HEK293 (cell line): ENCODE results near the gene PRKG1.

Experiments
- CTCF ChIA-PET: fragments of 350-600 bp; formaldehyde crosslinking; extraction: SDS; loops from one replicate; lab custom pipeline; 2021; ENCODE audit warnings: antibody characterized with exemption; lab: Yijun Ruan, JAX
- POLR2A ChIA-PET: fragments of 300-600 bp; formaldehyde crosslinking; extraction: SDS; loops from one replicate; lab custom pipeline; 2020; ENCODE audit warnings: antibody characterized with exemption, inconsistent platforms; lab: Yijun Ruan, JAX
- H3K27ac ChIP-seq: fragments of 200-500 bp; sonication (Bioruptor generic); 2 replicates; pipeline ENCODE4 v1.5.1; 2014; ENCODE audit warnings: low read depth, low read length, control low read depth, inconsistent platforms; ENCODE audit errors: extremely low read depth
- H3K36me3 ChIP-seq, 2 experiments: fragments of 200-500 bp in 1 of 2; sonication (Bioruptor generic) in 1 of 2; 1 replicate in 1 of 2; 2 replicates in 1 of 2; pipeline ENCODE4 v1.5.1; 2014 to 2017; ENCODE audit warnings: inconsistent platforms in 2 of 2, low read length in 2 of 2; ENCODE audit not compliant: control insufficient read depth in 2 of 2, insufficient read depth in 1 of 2
- H3K4me1 ChIP-seq: fragments of 200-500 bp; sonication (Bioruptor generic); 2 replicates; pipeline ENCODE4 v1.5.1; 2014; ENCODE audit warnings: mild to moderate bottlenecking, low read length, inconsistent platforms; ENCODE audit not compliant: control insufficient read depth, insufficient read depth
- H3K4me3 ChIP-seq: 2 replicates; pipeline ENCODE4 v1.5.1; 2011; ENCODE audit warnings: low read depth, mild to moderate bottlenecking, control low read depth, low read length, moderate library complexity
- H3K9me3 ChIP-seq: fragments of 200-500 bp; sonication (Bioruptor generic); 2 replicates; pipeline ENCODE4 v1.5.1; 2014; ENCODE audit warnings: low read depth, low read length, inconsistent platforms; ENCODE audit not compliant: control insufficient read depth, insufficient read depth
- GLIS1 ChIP-seq: fragments of 450-650 bp; formaldehyde crosslinking; IDR thresholded peaks from 2 replicates; pipeline ENCODE4 v1.5.1; 2016; ENCODE audit warnings: missing biosample characterization, missing genetic modification characterization
- PRDM1 ChIP-seq: fragments of 450-650 bp; formaldehyde crosslinking; IDR thresholded peaks from 2 replicates; pipeline ENCODE4; 2016; ENCODE audit warnings: missing biosample characterization, missing genetic modification characterization
- PRDM6 ChIP-seq: fragments of 450-650 bp; formaldehyde crosslinking; IDR thresholded peaks from 2 replicates; pipeline ENCODE4 v1.5.1; 2017; ENCODE audit warnings: missing biosample characterization, missing genetic modification characterization
- SCRT1 ChIP-seq: fragments of 450-650 bp; formaldehyde crosslinking; IDR thresholded peaks from 2 replicates; pipeline ENCODE4 v1.5.1; 2016; ENCODE audit warnings: missing biosample characterization, missing genetic modification characterization, borderline replicate concordance
- SCRT2 ChIP-seq: fragments of 450-650 bp; formaldehyde crosslinking; IDR thresholded peaks from 2 replicates; pipeline ENCODE4 v1.5.1; 2016; ENCODE audit warnings: missing biosample characterization, missing genetic modification characterization
- TCF7L2 ChIP-seq: IDR thresholded peaks from 2 replicates; pipeline ENCODE4 v1.6.1; 2011; ENCODE audit warnings: low read depth, mild to moderate bottlenecking, inconsistent platforms, low read length, moderate library complexity, borderline replicate concordance
- ZBTB48 ChIP-seq: fragments of 450-650 bp; formaldehyde crosslinking; IDR thresholded peaks from 2 replicates; pipeline ENCODE4 v1.5.1; 2016; ENCODE audit warnings: missing biosample characterization, missing genetic modification characterization
- ZEB2 ChIP-seq: fragments of 450-650 bp; formaldehyde crosslinking; IDR thresholded peaks from 2 replicates; pipeline ENCODE4 v1.5.1; 2016; ENCODE audit warnings: missing biosample characterization, missing genetic modification characterization
- ZNF175 ChIP-seq: fragments of 450-650 bp; formaldehyde crosslinking; IDR thresholded peaks from 2 replicates; pipeline ENCODE4 v1.5.1; 2016; ENCODE audit warnings: missing biosample characterization, missing genetic modification characterization
- ZNF24 ChIP-seq: fragments of 450-650 bp; formaldehyde crosslinking; IDR thresholded peaks from 2 replicates; pipeline ENCODE4 v1.5.1; 2016; ENCODE audit warnings: missing biosample characterization, missing genetic modification characterization
- ZNF248 ChIP-seq: fragments of 450-650 bp; formaldehyde crosslinking; IDR thresholded peaks from 2 replicates; pipeline ENCODE4 v1.5.1; 2017; ENCODE audit warnings: missing biosample characterization, missing genetic modification characterization
- ZNF37A ChIP-seq: fragments of 450-650 bp; IDR thresholded peaks from 2 replicates; pipeline ENCODE4 v1.5.1; 2018; ENCODE audit warnings: missing biosample characterization, missing genetic modification characterization
- ZNF391 ChIP-seq: fragments of 450-650 bp; formaldehyde crosslinking; IDR thresholded peaks from 2 replicates; pipeline ENCODE4 v1.5.1; 2016; ENCODE audit warnings: low read depth, missing biosample characterization, missing genetic modification characterization, borderline replicate concordance
- ZNF488 ChIP-seq: fragments of 450-650 bp; formaldehyde crosslinking; IDR thresholded peaks from 2 replicates; pipeline ENCODE4 v1.5.1; 2016; ENCODE audit warnings: missing biosample characterization, missing genetic modification characterization
- ZNF664 ChIP-seq: fragments of 450-650 bp; formaldehyde crosslinking; IDR thresholded peaks from 2 replicates; pipeline ENCODE4 v1.5.1; 2016; ENCODE audit warnings: missing biosample characterization, missing genetic modification characterization
- ZNF785 ChIP-seq: fragments of 450-650 bp; formaldehyde crosslinking; IDR thresholded peaks from 2 replicates; pipeline ENCODE4 v1.5.1; 2016; ENCODE audit warnings: missing biosample characterization, missing genetic modification characterization
- ZNF792 ChIP-seq: fragments of 450-650 bp; formaldehyde crosslinking; IDR thresholded peaks from 2 replicates; pipeline ENCODE4 v1.5.1; 2016; ENCODE audit warnings: missing biosample characterization, missing genetic modification characterization
- ZNF837 ChIP-seq: fragments of 450-650 bp; formaldehyde crosslinking; IDR thresholded peaks from 2 replicates; pipeline ENCODE4 v1.5.1; 2016; ENCODE audit warnings: missing biosample characterization, missing genetic modification characterization
- ZNF843 ChIP-seq: fragments of 450-650 bp; formaldehyde crosslinking; IDR thresholded peaks from 2 replicates; pipeline ENCODE4 v1.5.1; 2016; ENCODE audit warnings: missing biosample characterization, missing genetic modification characterization
- ZSCAN23 ChIP-seq: fragments of 450-650 bp; formaldehyde crosslinking; IDR thresholded peaks from 2 replicates; pipeline ENCODE4 v1.5.1; 2016; ENCODE audit warnings: missing biosample characterization, missing genetic modification characterization
- ZXDB ChIP-seq: fragments of 450-650 bp; formaldehyde crosslinking; IDR thresholded peaks from 2 replicates; pipeline ENCODE4 v1.5.1; 2016; ENCODE audit warnings: missing biosample characterization, missing genetic modification characterization
- TF ChIP-seq, protein P1 (sequence below): fragments of 450-650 bp; formaldehyde crosslinking; IDR thresholded peaks from 2 replicates; pipeline ENCODE4 v1.5.1; 2016; ENCODE audit warnings: missing biosample characterization, missing genetic modification characterization, borderline replicate concordance

Gene PRKG1

DNA sequence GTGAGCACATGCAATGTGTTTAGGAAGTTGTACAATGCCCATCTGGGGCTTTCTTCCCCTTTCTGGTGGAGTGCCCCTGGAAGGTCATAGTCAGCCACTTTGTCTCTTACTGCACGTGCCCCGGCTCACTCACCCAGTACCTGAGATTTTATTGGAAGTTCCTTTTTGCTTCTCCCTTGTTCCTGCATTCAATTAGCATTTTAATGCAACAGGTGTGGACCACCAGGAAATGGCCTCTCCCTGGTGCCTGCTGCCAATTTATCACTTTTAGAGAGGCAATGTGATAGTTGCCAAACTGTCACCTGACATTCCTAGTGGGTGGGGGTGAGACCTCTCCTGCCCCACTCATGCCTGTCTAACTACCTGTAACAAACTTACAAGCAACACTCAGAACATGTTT is 946.4 kb downstream of the PRKG1 start:
- Histone ChIP-seq H3K36me3 (no peaks in the 10 kb centered on the region), H3K9me3 (no peaks in the 10 kb centered on the region), H3K4me1 (no peaks in the 10 kb centered on the region), H3K4me3 (no peak overlapping the region), H3K27ac (no peak overlapping the region)
- TF ChIP-seq SCRT1 (tag by site-specific recombination) (peak; percentile 60; the same call in 1 of the 2 replicates), ZNF837 (no peak), ZNF391 (tag by site-specific recombination) (no peak), SCRT2 (tag by site-specific recombination) (peak; percentile 81)
- TF ChIP-seq, protein P1, sequence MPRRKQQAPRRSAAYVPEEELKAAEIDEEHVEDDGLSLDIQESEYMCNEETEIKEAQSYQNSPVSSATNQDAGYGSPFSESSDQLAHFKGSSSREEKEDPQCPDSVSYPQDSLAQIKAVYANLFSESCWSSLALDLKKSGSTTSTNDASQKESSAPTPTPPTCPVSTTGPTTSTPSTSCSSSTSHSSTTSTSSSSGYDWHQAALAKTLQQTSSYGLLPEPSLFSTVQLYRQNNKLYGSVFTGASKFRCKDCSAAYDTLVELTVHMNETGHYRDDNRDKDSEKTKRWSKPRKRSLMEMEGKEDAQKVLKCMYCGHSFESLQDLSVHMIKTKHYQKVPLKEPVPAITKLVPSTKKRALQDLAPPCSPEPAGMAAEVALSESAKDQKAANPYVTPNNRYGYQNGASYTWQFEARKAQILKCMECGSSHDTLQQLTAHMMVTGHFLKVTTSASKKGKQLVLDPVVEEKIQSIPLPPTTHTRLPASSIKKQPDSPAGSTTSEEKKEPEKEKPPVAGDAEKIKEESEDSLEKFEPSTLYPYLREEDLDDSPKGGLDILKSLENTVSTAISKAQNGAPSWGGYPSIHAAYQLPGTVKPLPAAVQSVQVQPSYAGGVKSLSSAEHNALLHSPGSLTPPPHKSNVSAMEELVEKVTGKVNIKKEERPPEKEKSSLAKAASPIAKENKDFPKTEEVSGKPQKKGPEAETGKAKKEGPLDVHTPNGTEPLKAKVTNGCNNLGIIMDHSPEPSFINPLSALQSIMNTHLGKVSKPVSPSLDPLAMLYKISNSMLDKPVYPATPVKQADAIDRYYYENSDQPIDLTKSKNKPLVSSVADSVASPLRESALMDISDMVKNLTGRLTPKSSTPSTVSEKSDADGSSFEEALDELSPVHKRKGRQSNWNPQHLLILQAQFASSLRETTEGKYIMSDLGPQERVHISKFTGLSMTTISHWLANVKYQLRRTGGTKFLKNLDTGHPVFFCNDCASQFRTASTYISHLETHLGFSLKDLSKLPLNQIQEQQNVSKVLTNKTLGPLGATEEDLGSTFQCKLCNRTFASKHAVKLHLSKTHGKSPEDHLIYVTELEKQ: no peak
- POLR2A ChIA-PET: no interaction called here
- CTCF ChIA-PET: no interaction called here

- Histone ChIP-seq H3K36me3 (no peaks in the 10 kb centered on the region), H3K27ac (no peak overlapping the region), H3K4me3 (no peak overlapping the region), H3K9me3 (no peaks in the 10 kb centered on the region), H3K4me1 (no peaks in the 10 kb centered on the region)
- ChIA-PET POLR2A (no interaction called here), CTCF (no interaction called here)
- TF ChIP-seq ZNF248 (tag by site-specific recombination): no peak
- no peak for TF ChIP-seq ZNF488
Measured at GRCh38 chr10:52027055-52027705, 952.9 kb downstream of the PRKG1 start.

DNA sequence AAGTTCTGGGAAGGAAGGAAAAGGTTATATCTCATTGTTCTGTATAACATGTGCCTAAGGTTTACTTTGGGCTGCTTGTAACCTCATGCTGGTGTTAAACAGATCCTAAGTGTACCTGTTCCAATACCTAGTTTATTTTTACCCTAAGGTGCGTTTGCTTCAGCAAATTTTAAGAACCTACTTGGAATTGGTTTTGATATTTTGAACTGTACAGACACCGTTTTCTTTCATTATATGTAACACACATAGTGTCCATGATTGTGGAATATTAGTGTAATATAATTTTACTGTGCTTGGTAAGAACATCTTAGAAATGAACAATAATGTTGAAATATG is 954.2 kb downstream of the PRKG1 start:
- TF ChIP-seq ZXDB (tag by site-specific recombination): no peak
- no peak for TF ChIP-seq ZNF175 (tag by site-specific recombination)
- TF ChIP-seq ZBTB48: no peak
- TF ChIP-seq GLIS1: no peak
- TF ChIP-seq ZNF843 (tag by site-specific recombination): no peak
- TF ChIP-seq ZNF488: no peak
- TF ChIP-seq ZNF792 (tag by site-specific recombination): no peak
- TF ChIP-seq ZEB2 (tag by site-specific recombination): no peak
- no peak for TF ChIP-seq ZNF785
- no peak for TF ChIP-seq ZSCAN23
- no peak for TF ChIP-seq PRDM6 (tag by site-specific recombination)
- no peak for TF ChIP-seq ZNF664 (tag by site-specific recombination)
- no peak for TF ChIP-seq TCF7L2
- TF ChIP-seq ZNF37A (tag by site-specific recombination): no peak
- no peak for TF ChIP-seq ZNF24 (tag by site-specific recombination)
- TF ChIP-seq PRDM1 (tag by site-specific recombination): no peak
- TF ChIP-seq, all 188 proteins: peak for 0
- no peaks in the 10 kb centered on the region for H3K36me3 ChIP-seq
- CTCF ChIA-PET: no interaction called here
- no peaks in the 10 kb centered on the region for H3K4me1 ChIP-seq
- no peak overlapping the region for H3K4me3 ChIP-seq
- no peak overlapping the region for H3K27ac ChIP-seq
- POLR2A ChIA-PET: no interaction called here
- H3K9me3 ChIP-seq: no peaks in the 10 kb centered on the region
